ENCODE measurements around the gene POC1A. TPM values are rescaled to one million over a fixed set of nuclear protein-coding genes. Genes with fewer than 3 reads are reported as not detected.

POC1A gene
- total RNA-seq, 1 experiment from 2014 or later: 25.7 TPM

DNA sequence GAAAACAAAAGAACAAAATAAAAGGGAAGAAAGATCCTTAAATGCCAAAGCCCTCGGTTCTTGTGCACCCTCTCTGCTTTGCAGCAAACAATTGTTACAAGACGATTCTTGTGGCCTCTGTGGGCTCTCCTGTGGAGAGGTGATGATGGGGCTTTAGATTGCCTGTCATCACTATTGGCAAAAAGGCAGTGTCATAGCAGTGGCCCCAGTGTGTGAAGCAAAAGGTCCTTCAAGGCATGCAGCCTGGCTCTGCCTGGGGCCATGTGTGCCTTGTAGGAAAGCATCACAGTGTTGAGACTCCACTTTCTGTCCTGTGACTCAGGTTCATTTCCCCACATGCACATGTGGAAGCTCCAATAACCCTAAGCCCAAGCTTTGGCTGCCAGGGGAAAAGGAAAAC is 43.7 kb downstream of the POC1A start:
- Histone ChIP-seq H3K4me3 (ENCODE audit: low read depth in 2 of 2, low read length in 2 of 2) (no peak overlapping the region), H3K27ac (ENCODE audit: low read length) (no peak overlapping the region), H3K36me3 (ENCODE audit: control insufficient read depth, insufficient read depth, low read length) (no peaks in the 10 kb centered on the region; the same call in 1 of the 2 replicates), H3K27me3 (ENCODE audit: control insufficient read depth, insufficient read depth, low read length) (no peaks in the 10 kb centered on the region), H3K4me1 (ENCODE audit: control insufficient read depth, insufficient read depth, low read length) (no peaks in the 10 kb centered on the region), H3K9me3 (ENCODE audit: control insufficient read depth, insufficient read depth, low read depth, low read length) (no peaks in the 10 kb centered on the region)
- intact Hi-C loops (cut with micrococcal nuclease; ENCODE audit: unreplicated experiment): no loop called here
- no TSS peak for BruUV-seq (replicated peaks)
- CTCF ChIA-PET: no interaction called here
- POLR2A ChIA-PET: no interaction called here
- ATAC-seq (no peak), DNase-seq (ENCODE audit: low read depth, low spot score) (no peak)
- in situ Hi-C loops (cut with HindIII; ENCODE audit: low pct_unique_long_range_greater_than_20kb, low sequenced_read_pairs): no loop called here
- no peak for TF ChIP-seq CTCF (IDR thresholded peaks at IDR 0.05)
- no peak for TF ChIP-seq REST (IDR thresholded peaks at IDR 0.05; ENCODE audit: insufficient read depth in 1 of 2, low read depth in 2 of 2, low read length in 1 of 2)
- no peak for TF ChIP-seq POLR2AphosphoS5 (IDR thresholded peaks at IDR 0.05; ENCODE audit: low read depth, low read length)
- TF ChIP-seq TCF7L2 (IDR thresholded peaks at IDR 0.05; ENCODE audit: low read depth, low read length): no peak

DNA sequence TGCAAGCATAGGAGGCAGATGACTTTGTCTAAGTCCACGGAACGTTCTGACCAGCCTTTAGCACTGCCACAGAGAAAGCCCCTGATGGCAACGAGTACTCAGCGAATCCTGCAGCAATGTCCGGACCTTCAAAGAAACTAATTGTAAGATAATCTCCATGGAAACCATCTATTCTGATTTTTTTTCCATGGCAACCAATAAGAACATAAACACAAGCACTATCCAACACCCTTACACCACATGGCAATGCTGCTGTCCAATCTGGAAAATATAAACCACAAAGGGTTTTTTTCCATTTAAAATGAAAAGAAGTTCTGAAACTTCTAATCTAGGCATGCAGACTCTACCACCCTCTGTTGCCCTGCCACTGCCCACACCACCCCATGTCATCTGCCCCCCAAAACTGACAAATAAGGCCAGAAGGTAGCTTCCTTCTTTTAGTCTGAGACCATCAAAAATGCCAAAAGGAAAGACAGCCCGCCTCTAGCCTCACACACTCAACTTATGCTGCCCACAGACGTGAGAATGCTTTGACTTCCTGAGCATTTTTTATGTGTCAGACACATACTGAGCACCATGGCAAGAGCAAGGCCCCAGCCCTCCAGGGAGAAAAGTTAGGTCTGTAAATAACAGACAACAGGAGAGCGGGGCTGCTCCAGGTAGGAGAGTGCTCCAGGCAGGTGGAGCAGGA is 44.5 kb downstream of the POC1A start:
- ATAC-seq: no peak
- ChIA-PET POLR2A (no interaction called here), CTCF (no interaction called here)
- Histone ChIP-seq H3K4me3 (ENCODE audit: low read depth in 2 of 2, low read length in 2 of 2) (no peak overlapping the region), H3K36me3 (ENCODE audit: control insufficient read depth, insufficient read depth, low read length) (no peaks in the 10 kb centered on the region; the same call in 1 of the 2 replicates), H3K27me3 (ENCODE audit: control insufficient read depth, insufficient read depth, low read length) (no peaks in the 10 kb centered on the region), H3K27ac (ENCODE audit: low read length) (no peak overlapping the region), H3K4me1 (ENCODE audit: control insufficient read depth, insufficient read depth, low read length) (no peaks in the 10 kb centered on the region), H3K9me3 (ENCODE audit: control insufficient read depth, insufficient read depth, low read depth, low read length) (no peaks in the 10 kb centered on the region)
- no peak for TF ChIP-seq SIN3A (IDR thresholded peaks at IDR 0.05; ENCODE audit: borderline replicate concordance, insufficient read depth, low read depth, low read length)
- TF ChIP-seq POLR2AphosphoS5 (IDR thresholded peaks at IDR 0.05; ENCODE audit: low read depth, low read length): no peak
- no peak for TF ChIP-seq TCF7L2 (IDR thresholded peaks at IDR 0.05; ENCODE audit: low read depth, low read length)
- TF ChIP-seq CTCF (IDR thresholded peaks at IDR 0.05): no peak
- no peak for TF ChIP-seq REST (IDR thresholded peaks at IDR 0.05; ENCODE audit: insufficient read depth in 1 of 2, low read depth in 2 of 2, low read length in 1 of 2)
- intact Hi-C loops (cut with micrococcal nuclease; ENCODE audit: unreplicated experiment) (no loop called here), in situ Hi-C loops (cut with HindIII; ENCODE audit: low pct_unique_long_range_greater_than_20kb, low sequenced_read_pairs) (no loop called here)
- DNase-seq (ENCODE audit: low read depth, low spot score): no peak
- no TSS peak for BruUV-seq (replicated peaks)

Measured in Panc1 (cell line).